Measurements from ENCODE around the gene ZKSCAN7. TPM values are rescaled to one million over a fixed set of nuclear protein-coding genes. Genes with fewer than 3 reads are reported as not detected.

ZKSCAN7 gene
- total and polyA plus RNA-seq, 2 of the 13 experiments (the other 11 are each of a cell fraction or from before 2014, with no cell fraction given): 2.3 to 3.8 TPM

DNA sequence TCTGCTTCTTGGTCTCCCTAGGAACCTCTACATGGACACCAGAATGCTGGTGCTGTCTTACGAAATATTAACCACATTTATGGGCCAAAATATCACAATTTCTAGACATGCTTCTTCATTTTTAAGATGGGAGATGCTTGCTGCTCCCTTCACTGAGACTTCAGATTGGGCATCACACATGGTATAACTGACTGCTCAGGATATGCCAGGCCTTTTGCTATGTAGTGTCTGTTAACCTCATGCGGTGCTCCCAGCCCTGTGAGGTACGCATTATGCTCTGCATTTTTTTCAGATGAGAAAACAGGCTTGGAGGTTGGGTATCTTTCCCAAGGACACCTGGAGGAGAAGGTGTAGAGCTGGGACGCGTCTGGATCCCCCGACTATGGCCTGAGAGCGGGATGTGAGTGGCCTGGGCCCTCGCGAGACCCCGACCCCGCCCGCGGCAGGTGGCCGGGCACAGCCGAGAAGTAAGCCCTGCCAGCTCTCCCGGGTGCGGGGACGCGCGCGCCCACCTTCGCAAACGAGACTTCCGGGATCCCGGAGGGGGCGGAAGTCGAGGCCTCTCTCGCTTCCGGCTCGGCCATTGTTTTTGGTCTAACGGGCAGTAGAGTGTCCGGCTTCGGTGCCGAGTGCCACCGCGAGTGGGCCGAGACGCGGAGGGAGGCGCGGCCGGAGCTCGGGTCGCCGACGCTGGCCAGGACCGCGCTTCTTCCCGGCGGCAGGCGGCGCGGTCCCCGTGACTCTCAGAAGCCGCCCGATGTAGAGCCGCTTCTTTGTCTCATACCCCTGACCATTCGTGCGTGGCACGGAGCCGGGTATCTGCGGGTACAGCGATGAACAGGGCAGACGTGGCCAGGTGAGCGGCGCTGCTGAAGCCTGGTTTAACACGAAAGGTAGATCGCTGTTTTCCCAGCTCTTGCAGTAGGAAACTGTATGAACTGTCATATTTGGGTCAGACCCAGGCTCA is at the start of gene ZKSCAN7 (continued):
- TF ChIP-seq, protein P1, sequence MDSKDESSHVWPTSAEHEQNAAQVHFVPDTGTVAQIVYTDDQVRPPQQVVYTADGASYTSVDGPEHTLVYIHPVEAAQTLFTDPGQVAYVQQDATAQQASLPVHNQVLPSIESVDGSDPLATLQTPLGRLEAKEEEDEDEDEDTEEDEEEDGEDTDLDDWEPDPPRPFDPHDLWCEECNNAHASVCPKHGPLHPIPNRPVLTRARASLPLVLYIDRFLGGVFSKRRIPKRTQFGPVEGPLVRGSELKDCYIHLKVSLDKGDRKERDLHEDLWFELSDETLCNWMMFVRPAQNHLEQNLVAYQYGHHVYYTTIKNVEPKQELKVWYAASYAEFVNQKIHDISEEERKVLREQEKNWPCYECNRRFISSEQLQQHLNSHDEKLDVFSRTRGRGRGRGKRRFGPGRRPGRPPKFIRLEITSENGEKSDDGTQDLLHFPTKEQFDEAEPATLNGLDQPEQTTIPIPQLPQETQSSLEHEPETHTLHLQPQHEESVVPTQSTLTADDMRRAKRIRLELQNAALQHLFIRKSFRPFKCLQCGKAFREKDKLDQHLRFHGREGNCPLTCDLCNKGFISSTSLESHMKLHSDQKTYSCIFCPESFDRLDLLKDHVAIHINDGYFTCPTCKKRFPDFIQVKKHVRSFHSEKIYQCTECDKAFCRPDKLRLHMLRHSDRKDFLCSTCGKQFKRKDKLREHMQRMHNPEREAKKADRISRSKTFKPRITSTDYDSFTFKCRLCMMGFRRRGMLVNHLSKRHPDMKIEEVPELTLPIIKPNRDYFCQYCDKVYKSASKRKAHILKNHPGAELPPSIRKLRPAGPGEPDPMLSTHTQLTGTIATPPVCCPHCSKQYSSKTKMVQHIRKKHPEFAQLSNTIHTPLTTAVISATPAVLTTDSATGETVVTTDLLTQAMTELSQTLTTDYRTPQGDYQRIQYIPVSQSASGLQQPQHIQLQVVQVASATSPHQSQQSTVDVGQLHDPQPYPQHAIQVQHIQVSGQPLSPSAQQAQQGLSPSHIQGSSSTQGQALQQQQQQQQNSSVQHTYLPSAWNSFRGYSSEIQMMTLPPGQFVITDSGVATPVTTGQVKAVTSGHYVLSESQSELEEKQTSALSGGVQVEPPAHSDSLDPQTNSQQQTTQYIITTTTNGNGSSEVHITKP (CRISPR knock-in tag; IDR thresholded peaks at IDR 0.05; ENCODE audit: low read depth): no peak
- no peak for TF ChIP-seq TBP (CRISPR knock-in tag; IDR thresholded peaks at IDR 0.05)
- TF ChIP-seq ARHGAP35 (CRISPR knock-in tag; IDR thresholded peaks at IDR 0.05; ENCODE audit: borderline replicate concordance): peak; percentile 44; the same call in 1 of the 2 replicates
- TF ChIP-seq ZNF607 (CRISPR knock-in tag; IDR thresholded peaks at IDR 0.05; ENCODE audit: borderline replicate concordance): 0 out of 2 replicates have a peak, but pooled peaks have one; percentile 28
- TF ChIP-seq, protein P2, sequence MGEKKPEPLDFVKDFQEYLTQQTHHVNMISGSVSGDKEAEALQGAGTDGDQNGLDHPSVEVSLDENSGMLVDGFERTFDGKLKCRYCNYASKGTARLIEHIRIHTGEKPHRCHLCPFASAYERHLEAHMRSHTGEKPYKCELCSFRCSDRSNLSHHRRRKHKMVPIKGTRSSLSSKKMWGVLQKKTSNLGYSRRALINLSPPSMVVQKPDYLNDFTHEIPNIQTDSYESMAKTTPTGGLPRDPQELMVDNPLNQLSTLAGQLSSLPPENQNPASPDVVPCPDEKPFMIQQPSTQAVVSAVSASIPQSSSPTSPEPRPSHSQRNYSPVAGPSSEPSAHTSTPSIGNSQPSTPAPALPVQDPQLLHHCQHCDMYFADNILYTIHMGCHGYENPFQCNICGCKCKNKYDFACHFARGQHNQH (CRISPR knock-in tag; IDR thresholded peaks at IDR 0.05): peak; percentile 27; the same call in 1 of the 2 replicates
- TF ChIP-seq RBM22 (optimal IDR thresholded peaks at IDR 0.05; ENCODE audit: low read length): no peak
- TF ChIP-seq PAX8 (CRISPR knock-in tag; IDR thresholded peaks at IDR 0.05; ENCODE audit: borderline replicate concordance): no peak
- TF ChIP-seq ZMYM2 (CRISPR knock-in tag; IDR thresholded peaks at IDR 0.05): 0 out of 2 replicates have a peak, but pooled peaks have one; percentile 11
- no peak for TF ChIP-seq ZBTB40 (IDR thresholded peaks at IDR 0.05)
- TF ChIP-seq ZBTB40 (CRISPR knock-in tag; IDR thresholded peaks at IDR 0.05): no peak
- no peak for TF ChIP-seq ZNF550 (CRISPR knock-in tag; IDR thresholded peaks at IDR 0.05; ENCODE audit: borderline replicate concordance)
- TF ChIP-seq POGZ (CRISPR knock-in tag; IDR thresholded peaks at IDR 0.05): peak; percentile 73
